WTC11 (cell line): ENCODE data around the gene SPDL1. TPM values are rescaled to one million over a fixed set of nuclear protein-coding genes. Genes with fewer than 3 reads are reported as not detected.

Experiments
- ATAC-seq: fragments of 200-7000 bp; cut with Tn5 transposase; 2 replicates; pipeline ENCODE4 v1.10.0; 2021; ENCODE audit warnings: mild to moderate bottlenecking, moderate library complexity
- CTCF ChIA-PET: fragments of 300-600 bp; sonication (Branson Sonifier 250); formaldehyde crosslinking; loops from one replicate; lab custom pipeline; 2021; ENCODE audit warnings: antibody characterized with exemption; lab: Charles Lee
- POLR2A ChIA-PET: fragments of 350-600 bp; sonication (Branson Sonifier 250); formaldehyde crosslinking; loops from one replicate; lab custom pipeline; 2021; ENCODE audit warnings: antibody characterized with exemption; lab: Charles Lee
- DNase-seq: peaks from one replicate; pipeline ENCODE4 v3.0.0; 2021; ENCODE audit warnings: low spot score
- H3K27ac Mint-ChIP-seq: 2 replicates; pipeline ENCODE4 v1.8.0; 2021; ENCODE audit warnings: mixed read lengths
- H3K27me3 Mint-ChIP-seq: 2 replicates; pipeline ENCODE4 v1.8.0; 2021; ENCODE audit warnings: low read depth, mild to moderate bottlenecking, moderate library complexity, mixed read lengths
- H3K36me3 Mint-ChIP-seq: 2 replicates; pipeline ENCODE4 v1.8.0; 2021; ENCODE audit warnings: mixed read lengths
- H3K4me1 Mint-ChIP-seq: 2 replicates; pipeline ENCODE4 v1.8.0; 2022; ENCODE audit warnings: mixed read lengths
- H3K4me3 Mint-ChIP-seq: 2 replicates; pipeline ENCODE4 v1.8.0; 2021; ENCODE audit warnings: mild to moderate bottlenecking, moderate library complexity, mixed read lengths
- H3K9me3 Mint-ChIP-seq: 2 replicates; pipeline ENCODE4 v1.8.0; 2021; ENCODE audit warnings: mixed read lengths
- ATF2 ChIP-seq: sonication (generic); formaldehyde crosslinking; IDR thresholded peaks from 2 replicates; pipeline ENCODE4 v1.8.1; 2022; ENCODE audit warnings: low read depth, missing genetic modification reagents, borderline replicate concordance
- CBFB ChIP-seq: sonication (generic); formaldehyde crosslinking; IDR thresholded peaks from 2 replicates; pipeline ENCODE4 v1.8.1; 2022; ENCODE audit warnings: mild to moderate bottlenecking, low read depth, missing genetic modification reagents
- CREB1 ChIP-seq: sonication (generic); formaldehyde crosslinking; IDR thresholded peaks from 2 replicates; pipeline ENCODE4 v1.8.0; 2023; ENCODE audit warnings: mild to moderate bottlenecking, missing genetic modification reagents
- CREM ChIP-seq: sonication (generic); formaldehyde crosslinking; IDR thresholded peaks from 2 replicates; pipeline ENCODE4 v1.8.1; 2022; ENCODE audit warnings: mild to moderate bottlenecking, missing genetic modification reagents, moderate library complexity
- E2F4 ChIP-seq: sonication (generic); formaldehyde crosslinking; IDR thresholded peaks from 2 replicates; pipeline ENCODE4 v1.8.1; 2022; ENCODE audit warnings: low read depth, mild to moderate bottlenecking, moderate library complexity, missing genetic modification reagents, borderline replicate concordance
- ESRRA ChIP-seq: sonication (generic); formaldehyde crosslinking; IDR thresholded peaks from 2 replicates; pipeline ENCODE4 v1.8.1; 2022; ENCODE audit warnings: mild to moderate bottlenecking, missing genetic modification reagents, borderline replicate concordance
- FOXJ3 ChIP-seq: sonication (generic); formaldehyde crosslinking; IDR thresholded peaks from 2 replicates; pipeline ENCODE4 v1.9.0; 2021; ENCODE audit warnings: missing genetic modification reagents, mild to moderate bottlenecking, borderline replicate concordance
- IRF1 ChIP-seq: sonication (generic); formaldehyde crosslinking; IDR thresholded peaks from 2 replicates; pipeline ENCODE4 v1.8.0; 2023; ENCODE audit warnings: missing genetic modification reagents
- NR2C2 ChIP-seq: sonication (generic); formaldehyde crosslinking; IDR thresholded peaks from 2 replicates; pipeline ENCODE4 v1.8.0; 2022; ENCODE audit warnings: mild to moderate bottlenecking, missing genetic modification reagents
- NR3C1 ChIP-seq: sonication (generic); formaldehyde crosslinking; conservative IDR thresholded peaks from 2 replicates; pipeline ENCODE4 v1.8.1; 2023; ENCODE audit warnings: low read depth, mild to moderate bottlenecking, missing genetic modification reagents
- RORB ChIP-seq: fragments of 250-450 bp; sonication (Bioruptor Pico); IDR thresholded peaks from 2 replicates; pipeline ENCODE4 v1.9.0; 2021; ENCODE audit warnings: mild to moderate bottlenecking
- SMAD3 ChIP-seq: sonication (generic); formaldehyde crosslinking; IDR thresholded peaks from 2 replicates; pipeline ENCODE4 v1.8.0; 2022; ENCODE audit warnings: missing genetic modification reagents, mild to moderate bottlenecking, borderline replicate concordance
- ZBTB43 ChIP-seq: sonication (generic); formaldehyde crosslinking; IDR thresholded peaks from 2 replicates; pipeline ENCODE4 v1.8.1; 2023; ENCODE audit warnings: mild to moderate bottlenecking, missing genetic modification reagents
- ZNF138 ChIP-seq: sonication (generic); formaldehyde crosslinking; conservative IDR thresholded peaks from 2 replicates; pipeline ENCODE4 v1.8.1; 2022; ENCODE audit warnings: mild to moderate bottlenecking, moderate library complexity, missing genetic modification reagents
- ZNF281 ChIP-seq: sonication (generic); formaldehyde crosslinking; IDR thresholded peaks from 2 replicates; pipeline ENCODE4 v1.8.0; 2023; ENCODE audit warnings: mild to moderate bottlenecking, missing genetic modification reagents
- ZNF532 ChIP-seq: fragments of 250-450 bp; sonication (Bioruptor Pico); IDR thresholded peaks from 2 replicates; pipeline ENCODE4 v1.9.0; 2021; ENCODE audit warnings: mild to moderate bottlenecking, borderline replicate concordance
- ZSCAN18 ChIP-seq: fragments of 250-450 bp; sonication (Bioruptor Pico); IDR thresholded peaks from 2 replicates; pipeline ENCODE4 v2.1.2; 2022; ENCODE audit warnings: mild to moderate bottlenecking, moderate library complexity
- total RNA-seq: library from RNA; stranded (reverse); gene quantifications from 3 replicates; pipeline ENCODE4 v1.2.3, GENCODE V29; 2021

SPDL1 gene
- total RNA-seq, 1 experiment from 2014 or later = 35.1 TPM

GRCh38 chr5:169627551-169627950, 44.0 kb downstream of the SPDL1 start:
- ChIA-PET CTCF (no interaction called here), POLR2A (no interaction called here)
- ATAC-seq = no peak
- Mint-ChIP-seq H3K4me1 (no peaks in the 10 kb centered on the region), H3K27me3 (no peaks in the 10 kb centered on the region), H3K9me3 (peaks cover 19% of the 10 kb centered on the region), H3K4me3 (no peak overlapping the region), H3K27ac (no peak overlapping the region), H3K36me3 (no peaks in the 10 kb centered on the region)
- no peak for DNase-seq
- TF ChIP-seq ZNF138 (CRISPR knock-in tag) = no peak
- no peak for TF ChIP-seq FOXJ3 (CRISPR knock-in tag)
- TF ChIP-seq, all 79 proteins: peak for 0

GRCh38 chr5:169628892-169629291, 45.3 kb downstream of the SPDL1 start:
- peaks cover 10% of the 10 kb centered on the region for H3K9me3 Mint-ChIP-seq
- CTCF ChIA-PET = no interaction called here
- ATAC-seq = no peak
- POLR2A ChIA-PET = no interaction called here
- no peaks in the 10 kb centered on the region for H3K27me3 Mint-ChIP-seq
- H3K36me3 Mint-ChIP-seq = no peaks in the 10 kb centered on the region
- H3K4me1 Mint-ChIP-seq = no peaks in the 10 kb centered on the region
- H3K27ac Mint-ChIP-seq = no peak overlapping the region
- no peak for TF ChIP-seq ATF2
- no peak for TF ChIP-seq ZNF532 (CRISPR knock-in tag)
- no peak for TF ChIP-seq NR3C1
- TF ChIP-seq NR2C2 (CRISPR knock-in tag) = no peak
- TF ChIP-seq RORB = no peak
- TF ChIP-seq SMAD3 (CRISPR knock-in tag) = no peak
- TF ChIP-seq ESRRA (CRISPR knock-in tag) = no peak
- H3K4me3 Mint-ChIP-seq = no peak overlapping the region
- no peak for DNase-seq

GRCh38 chr5:169629847-169630548, 46.4 kb downstream of the SPDL1 start:
- ATAC-seq = no peak
- Mint-ChIP-seq H3K27me3 (no peaks in the 10 kb centered on the region), H3K36me3 (peaks cover 3% of the 10 kb centered on the region; the same call in 1 of the 2 replicates), H3K4me3 (no peak overlapping the region), H3K9me3 (peaks cover 10% of the 10 kb centered on the region), H3K27ac (no peak overlapping the region), H3K4me1 (no peaks in the 10 kb centered on the region)
- no peak for DNase-seq
- POLR2A ChIA-PET = no interaction called here
- CTCF ChIA-PET = no interaction called here
- TF ChIP-seq ZSCAN18 = no peak
- no peak for TF ChIP-seq CREB1 (CRISPR knock-in tag)
- TF ChIP-seq CREM (CRISPR knock-in tag) = no peak
- no peak for TF ChIP-seq ZBTB43 (CRISPR knock-in tag)
- no peak for TF ChIP-seq IRF1 (CRISPR knock-in tag)
- no peak for TF ChIP-seq ZNF281 (CRISPR knock-in tag)
- TF ChIP-seq E2F4 (CRISPR knock-in tag) = no peak
- no peak for TF ChIP-seq RORB
- no peak for TF ChIP-seq CBFB (CRISPR knock-in tag)
